HG02571 (cell line): ENCODE measurements around the gene ACVRL1.
"Not testable (repeated sequence)": the region's sequence is repeated elsewhere in the genome, so short reads cannot be mapped to it uniquely, and the experiment has no call there.

ENCODE experiments used
- ATAC-seq: cut with Tn5 transposase; IDR thresholded peaks from one replicate; pipeline ENCODE4 v1.9.1; 2021; ENCODE audit warnings: mild to moderate bottlenecking, moderate library complexity; ENCODE audit not compliant: unreplicated experiment

The ACVRL1 gene

GRCh38 chr12:51873251-51873994, 33.9 kb upstream of the ACVRL1 start:
- no peak for ATAC-seq

GRCh38 chr12:51874000-51874399, 33.3 kb upstream of the ACVRL1 start:
- no peak for ATAC-seq

GRCh38 chr12:51874486-51874885, 32.8 kb upstream of the ACVRL1 start:
- ATAC-seq: no peak

- no peak for ATAC-seq
Observed at GRCh38 chr12:51879102-51879501, 28.2 kb upstream of the ACVRL1 start.

- no peak for ATAC-seq
Observed at GRCh38 chr12:51883295-51883694, 24.0 kb upstream of the ACVRL1 start.

- ATAC-seq: no peak
Observed at GRCh38 chr12:51883998-51884675, 23.2 kb upstream of the ACVRL1 start.

GRCh38 chr12:51884676-51885229, 22.6 kb upstream of the ACVRL1 start:
- no peak for ATAC-seq

- ATAC-seq: not testable (repeated sequence)
Observed at GRCh38 chr12:51885294-51886020, 21.8 kb upstream of the ACVRL1 start.

GRCh38 chr12:51886021-51886710, 21.1 kb upstream of the ACVRL1 start:
- ATAC-seq: no peak

GRCh38 chr12:51887476-51888315, 19.6 kb upstream of the ACVRL1 start, which contains the start of gene ANKRD33:
Gene ANKRD33 (plus strand): TSS chr12:51888103. CDS start chr12:51888187, 84 bp downstream.
- no peak for ATAC-seq

- ATAC-seq: no peak
Observed at GRCh38 chr12:51888316-51889215, 18.7 kb upstream of the ACVRL1 start.

GRCh38 chr12:51889216-51890132, 17.8 kb upstream of the ACVRL1 start:
- ATAC-seq: no peak

- ATAC-seq: no peak
Observed at GRCh38 chr12:51890133-51890464, 17.2 kb upstream of the ACVRL1 start.

GRCh38 chr12:51890511-51891171, 16.7 kb upstream of the ACVRL1 start:
- ATAC-seq: no peak

GRCh38 chr12:51891843-51892242, 15.5 kb upstream of the ACVRL1 start:
- no peak for ATAC-seq

- no peak for ATAC-seq
Observed at GRCh38 chr12:51893786-51894185, 13.5 kb upstream of the ACVRL1 start.

GRCh38 chr12:51895378-51896135, 11.7 kb upstream of the ACVRL1 start:
- ATAC-seq: no peak
